GM12865 (cell line): ENCODE results near the gene SDC4.

Experiments
- DNase-seq: peaks from one replicate; pipeline ENCODE4 v3.0.0; 2010; ENCODE audit warnings: low read depth
- H3K4me3 ChIP-seq: 2 replicates; pipeline ENCODE4 v1.5.1; 2011; ENCODE audit warnings: mild to moderate bottlenecking, low read depth, low read length, control low read depth
- CTCF ChIP-seq: IDR thresholded peaks from 2 replicates; pipeline ENCODE4 v1.5.1; 2011; ENCODE audit warnings: low read length, control low read depth, low read depth, inconsistent platforms; ENCODE audit not compliant: insufficient read depth; ENCODE audit errors: missing control alignments

SDC4 gene

DNA sequence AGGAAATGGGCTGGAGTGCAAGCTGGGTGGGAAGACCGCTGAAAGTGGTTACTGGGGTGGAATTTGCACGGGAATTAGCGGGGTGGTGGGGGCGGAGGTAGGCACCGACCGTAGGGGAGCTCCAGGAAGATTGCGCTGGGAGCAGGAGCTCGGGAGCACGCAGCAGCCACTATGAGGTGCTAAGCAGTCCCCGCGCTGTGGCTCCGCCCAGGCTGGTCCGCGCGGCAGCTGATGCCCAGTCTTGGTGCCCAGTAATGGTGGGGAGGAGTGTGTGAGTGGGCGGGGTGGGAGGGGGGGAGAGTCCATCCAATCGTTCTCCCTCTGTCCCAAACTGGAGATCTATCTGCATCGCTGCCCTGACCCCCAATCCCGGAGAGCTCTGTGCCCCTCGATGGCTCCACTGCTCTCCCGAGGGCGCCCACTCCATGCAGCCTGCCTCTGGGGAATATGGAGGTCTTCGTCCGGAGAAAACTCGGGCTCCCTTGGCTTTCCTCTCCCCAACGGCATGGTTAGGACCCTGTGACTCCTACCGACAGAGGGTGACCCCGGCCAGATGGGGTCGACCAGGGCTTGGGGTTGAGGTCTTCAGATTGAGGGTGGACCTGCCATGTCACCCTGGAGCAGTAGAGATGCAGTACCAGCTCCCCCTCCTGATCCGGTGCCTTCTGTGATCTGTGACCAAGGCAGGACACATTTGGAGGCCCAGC lies 24.6 kb upstream of the SDC4 start:
- H3K4me3 ChIP-seq, result no peak overlapping the region
- no peak for TF ChIP-seq CTCF
- no peak for DNase-seq

DNA sequence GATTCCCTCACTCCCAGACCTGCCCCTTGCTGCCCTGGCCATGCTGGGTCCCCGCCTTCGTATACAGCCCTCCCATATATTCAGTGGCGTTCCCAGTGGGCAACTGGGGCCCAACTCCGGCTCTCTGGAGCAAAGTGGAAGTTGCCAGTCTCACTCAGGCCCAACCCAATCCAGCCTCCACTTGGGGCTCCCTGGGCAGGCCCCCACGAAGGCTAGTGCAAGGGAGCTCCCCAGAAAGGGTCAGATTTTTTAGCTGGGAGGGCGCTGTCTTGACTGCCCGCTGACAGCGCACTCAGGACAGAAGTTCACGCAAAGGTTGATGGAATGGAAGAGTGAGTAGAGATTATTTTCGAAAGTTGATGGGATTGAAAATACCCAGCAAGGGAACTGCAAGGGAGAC lies 24.0 kb upstream of the SDC4 start:
- no peak overlapping the region for H3K4me3 ChIP-seq
- no peak for DNase-seq
- no peak for TF ChIP-seq CTCF

DNA sequence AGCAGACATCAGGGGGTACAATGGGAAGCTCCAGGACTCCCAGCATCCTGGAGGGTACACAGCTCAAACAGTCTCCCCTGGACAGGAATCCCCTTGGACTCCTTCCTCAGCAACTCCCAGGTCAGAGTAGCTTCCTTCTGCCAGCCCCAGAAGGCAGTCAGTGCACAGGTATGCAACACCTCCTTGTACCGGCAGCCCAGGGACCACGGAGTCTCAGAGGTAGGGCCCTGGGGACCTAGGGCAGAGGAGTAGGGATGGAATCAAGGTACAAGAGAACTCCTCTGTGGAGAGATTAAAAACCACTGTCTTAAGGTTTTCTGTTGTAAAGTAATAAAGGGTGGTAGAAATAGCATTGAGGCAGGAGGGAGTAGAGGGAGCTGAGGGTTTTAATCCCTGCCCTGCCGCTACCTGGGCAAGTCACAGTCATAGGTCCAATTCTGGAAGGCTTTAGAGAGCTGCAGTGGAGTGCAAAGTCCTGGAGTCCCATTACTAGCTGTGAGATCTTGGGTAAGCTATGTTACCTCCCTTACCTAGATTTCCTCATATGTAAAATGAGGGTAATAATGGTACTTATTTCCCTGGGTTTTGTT lies 22.4 kb upstream of the SDC4 start:
- no peak for DNase-seq
- H3K4me3 ChIP-seq, result no peak overlapping the region
- no peak for TF ChIP-seq CTCF

GRCh38 chr20:45368221-45368980 lies 20.2 kb upstream of the SDC4 start:
- no peak overlapping the region for H3K4me3 ChIP-seq
- DNase-seq, result peak; percentile 96
- TF ChIP-seq CTCF, result no peak

- H3K4me3 ChIP-seq, result no peak overlapping the region
- no peak for DNase-seq
- no peak for TF ChIP-seq CTCF
Measured at GRCh38 chr20:45367126-45367525, 18.9 kb upstream of the SDC4 start.

DNA sequence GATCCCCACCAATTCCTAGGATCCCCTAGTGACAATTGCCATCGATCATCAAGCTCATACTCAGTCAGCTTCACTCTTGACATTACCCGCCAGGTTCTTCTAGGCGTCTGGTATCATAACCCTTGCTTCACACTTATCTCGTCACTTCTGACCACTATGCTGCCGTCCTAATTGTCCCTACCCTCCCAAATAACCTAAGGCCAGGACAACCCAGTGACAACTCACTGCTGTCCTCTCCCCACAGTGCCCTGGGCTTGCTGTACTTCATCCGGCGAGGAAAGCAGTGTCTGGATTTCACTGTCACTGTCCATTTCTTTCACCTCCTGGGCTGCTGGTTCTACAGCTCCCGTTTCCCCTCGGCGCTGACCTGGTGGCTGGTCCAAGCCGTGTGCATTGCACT lies 18.4 kb upstream of the SDC4 start:
- no peak overlapping the region for H3K4me3 ChIP-seq
- no peak for TF ChIP-seq CTCF
- no peak for DNase-seq
